A673 (cell line): ENCODE data around the gene USP19.

Experiments used
- EZH2 ChIP-seq: fragments of 200-600 bp; sonication (generic); IDR thresholded peaks from 2 replicates; pipeline ENCODE4 v1.6.1; 2017; ENCODE audit warnings: borderline replicate concordance, low read depth, mild to moderate bottlenecking, mixed read lengths, antibody characterized with exemption, low read length; ENCODE audit not compliant: poor library complexity, severe bottlenecking
- TF ChIP-seq, protein P1 (sequence below): fragments of 300-800, 200-600 bp; sonication (generic); conservative IDR thresholded peaks from 2 replicates; pipeline ENCODE4 v1.5.1; 2017; ENCODE audit warnings: low read depth, mild to moderate bottlenecking, antibody characterized with exemption, low read length, moderate library complexity, mixed read lengths

GRCh38 chr3:49133226-49133951 lies 12.8 kb upstream of the USP19 start:
- TF ChIP-seq, protein P1, sequence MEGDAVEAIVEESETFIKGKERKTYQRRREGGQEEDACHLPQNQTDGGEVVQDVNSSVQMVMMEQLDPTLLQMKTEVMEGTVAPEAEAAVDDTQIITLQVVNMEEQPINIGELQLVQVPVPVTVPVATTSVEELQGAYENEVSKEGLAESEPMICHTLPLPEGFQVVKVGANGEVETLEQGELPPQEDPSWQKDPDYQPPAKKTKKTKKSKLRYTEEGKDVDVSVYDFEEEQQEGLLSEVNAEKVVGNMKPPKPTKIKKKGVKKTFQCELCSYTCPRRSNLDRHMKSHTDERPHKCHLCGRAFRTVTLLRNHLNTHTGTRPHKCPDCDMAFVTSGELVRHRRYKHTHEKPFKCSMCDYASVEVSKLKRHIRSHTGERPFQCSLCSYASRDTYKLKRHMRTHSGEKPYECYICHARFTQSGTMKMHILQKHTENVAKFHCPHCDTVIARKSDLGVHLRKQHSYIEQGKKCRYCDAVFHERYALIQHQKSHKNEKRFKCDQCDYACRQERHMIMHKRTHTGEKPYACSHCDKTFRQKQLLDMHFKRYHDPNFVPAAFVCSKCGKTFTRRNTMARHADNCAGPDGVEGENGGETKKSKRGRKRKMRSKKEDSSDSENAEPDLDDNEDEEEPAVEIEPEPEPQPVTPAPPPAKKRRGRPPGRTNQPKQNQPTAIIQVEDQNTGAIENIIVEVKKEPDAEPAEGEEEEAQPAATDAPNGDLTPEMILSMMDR: no peak
- TF ChIP-seq EZH2: no peak
